ENCODE results near the gene PDE3A. TPM values are rescaled to one million over a fixed set of nuclear protein-coding genes. Genes with fewer than 3 reads are reported as not detected.

The PDE3A gene
- total RNA-seq, 1 donor from 2014 or later, result under 0.01 TPM

GRCh38 chr12:20588042-20588441 lies 219.7 kb downstream of the PDE3A start:
- no peak for DNase-seq (ENCODE audit: low read depth)
- Histone ChIP-seq H3K4me3 (ENCODE audit: low read depth, low read length) (no peak overlapping the region), H3K36me3 (ENCODE audit: control insufficient read depth, insufficient read depth, low read length) (no peaks in the 10 kb centered on the region), H3K27me3 (ENCODE audit: control insufficient read depth, insufficient read depth, low read length) (no peaks in the 10 kb centered on the region)
- no peak for TF ChIP-seq CTCF (IDR thresholded peaks at IDR 0.05; ENCODE audit: insufficient read depth, low read length, severe bottlenecking)
- FAIRE-seq, result no peak

- FAIRE-seq (no peak), DNase-seq (ENCODE audit: low read depth) (no peak)
- Histone ChIP-seq H3K36me3 (ENCODE audit: control insufficient read depth, insufficient read depth, low read length) (no peaks in the 10 kb centered on the region), H3K27me3 (ENCODE audit: control insufficient read depth, insufficient read depth, low read length) (no peaks in the 10 kb centered on the region), H3K4me3 (ENCODE audit: low read depth, low read length) (no peak overlapping the region)
- TF ChIP-seq CTCF (IDR thresholded peaks at IDR 0.05; ENCODE audit: insufficient read depth, low read length, severe bottlenecking), result no peak
Measured at GRCh38 chr12:20590570-20590969, 222.2 kb downstream of the PDE3A start.

GRCh38 chr12:20592556-20592955 lies 224.2 kb downstream of the PDE3A start:
- DNase-seq (ENCODE audit: low read depth) (no peak), FAIRE-seq (no peak)
- Histone ChIP-seq H3K4me3 (ENCODE audit: low read depth, low read length) (no peak overlapping the region), H3K27me3 (ENCODE audit: control insufficient read depth, insufficient read depth, low read length) (no peaks in the 10 kb centered on the region), H3K36me3 (ENCODE audit: control insufficient read depth, insufficient read depth, low read length) (no peaks in the 10 kb centered on the region)
- TF ChIP-seq CTCF (IDR thresholded peaks at IDR 0.05; ENCODE audit: insufficient read depth, low read length, severe bottlenecking), result no peak

GRCh38 chr12:20593611-20594010 lies 225.3 kb downstream of the PDE3A start:
- TF ChIP-seq CTCF (IDR thresholded peaks at IDR 0.05; ENCODE audit: insufficient read depth, low read length, severe bottlenecking), result no peak
- no peak for DNase-seq (ENCODE audit: low read depth)
- Histone ChIP-seq H3K4me3 (ENCODE audit: low read depth, low read length) (no peak overlapping the region), H3K36me3 (ENCODE audit: control insufficient read depth, insufficient read depth, low read length) (no peaks in the 10 kb centered on the region), H3K27me3 (ENCODE audit: control insufficient read depth, insufficient read depth, low read length) (no peaks in the 10 kb centered on the region)
- FAIRE-seq, result no peak

GRCh38 chr12:20596061-20596460 lies 227.7 kb downstream of the PDE3A start:
- Histone ChIP-seq H3K36me3 (ENCODE audit: control insufficient read depth, insufficient read depth, low read length) (no peaks in the 10 kb centered on the region), H3K27me3 (ENCODE audit: control insufficient read depth, insufficient read depth, low read length) (no peaks in the 10 kb centered on the region), H3K4me3 (ENCODE audit: low read depth, low read length) (no peak overlapping the region)
- FAIRE-seq, result no peak
- DNase-seq (ENCODE audit: low read depth), result peak; percentile 35
- no peak for TF ChIP-seq CTCF (IDR thresholded peaks at IDR 0.05; ENCODE audit: insufficient read depth, low read length, severe bottlenecking)

- DNase-seq (ENCODE audit: low read depth) (no peak), FAIRE-seq (no peak)
- TF ChIP-seq CTCF (IDR thresholded peaks at IDR 0.05; ENCODE audit: insufficient read depth, low read length, severe bottlenecking), result no peak
- no peaks in the 10 kb centered on the region for H3K27me3 ChIP-seq (ENCODE audit: control insufficient read depth, insufficient read depth, low read length)
- no peaks in the 10 kb centered on the region for H3K36me3 ChIP-seq (ENCODE audit: control insufficient read depth, insufficient read depth, low read length)
- H3K4me3 ChIP-seq (ENCODE audit: low read depth, low read length), result no peak overlapping the region
Measured at GRCh38 chr12:20599757-20600156, 231.4 kb downstream of the PDE3A start.

All from bronchial epithelial cell (primary cell).